HepG2 (cell line): ENCODE data around the gene STAP2. TPM values are rescaled to one million over a fixed set of nuclear protein-coding genes. Genes with fewer than 3 reads are reported as not detected.

Source experiments
- BCL6 ChIP-seq: IDR thresholded peaks from 2 replicates; pipeline ENCODE4 v1.6.1; 2016; ENCODE audit warnings: missing genetic modification reagents, missing compliant biosample characterization
- CHD4 ChIP-seq: fragments of 200-600 bp; sonication (generic); IDR thresholded peaks from 2 replicates; pipeline ENCODE4 v1.7.0; 2017; ENCODE audit warnings: mild to moderate bottlenecking, low read length, borderline replicate concordance
- E2F1 ChIP-seq: sonication (generic); formaldehyde crosslinking; IDR thresholded peaks from 2 replicates; pipeline ENCODE4 v1.5.0; 2020; ENCODE audit warnings: missing genetic modification reagents
- FOSL2 ChIP-seq: sonication (generic); formaldehyde crosslinking; IDR thresholded peaks from 2 replicates; pipeline ENCODE4 v1.4.0; 2020; ENCODE audit warnings: missing genetic modification reagents
- GATAD1 ChIP-seq: IDR thresholded peaks from 2 replicates; pipeline ENCODE4 v1.6.1; 2016; ENCODE audit warnings: missing genetic modification reagents, missing compliant biosample characterization
- HNF4G ChIP-seq, 2 experiments: sonication (generic) in 1 of 2; formaldehyde crosslinking in 1 of 2; IDR thresholded peaks; 2 replicates each; pipeline versions ENCODE4 v1.4.0 to v1.6.1; 2011 to 2020; ENCODE audit warnings: borderline replicate concordance in 2 of 2, low read depth in 2 of 2, mild to moderate bottlenecking in 2 of 2, low read length in 1 of 2, missing genetic modification reagents in 1 of 2, moderate library complexity in 1 of 2
- IKZF4 ChIP-seq: sonication (generic); formaldehyde crosslinking; IDR thresholded peaks from 2 replicates; pipeline ENCODE4 v1.5.1; 2020; ENCODE audit warnings: borderline replicate concordance, mild to moderate bottlenecking, low read depth, missing genetic modification reagents; ENCODE audit errors: not compliant biosample characterization
- IKZF5 ChIP-seq: IDR thresholded peaks from 2 replicates; pipeline ENCODE4 v1.6.1; 2018; ENCODE audit warnings: missing genetic modification reagents, mild to moderate bottlenecking, missing compliant biosample characterization
- KLF9 ChIP-seq: IDR thresholded peaks from 2 replicates; pipeline ENCODE4 v1.6.1; 2016; ENCODE audit warnings: low read depth
- MAF1 ChIP-seq: sonication (generic); formaldehyde crosslinking; IDR thresholded peaks from 2 replicates; pipeline ENCODE4 v1.5.0; 2020; ENCODE audit warnings: missing genetic modification reagents, borderline replicate concordance
- RAD21 ChIP-seq: fragments of 450-650 bp; formaldehyde crosslinking; IDR thresholded peaks from 2 replicates; pipeline ENCODE4 v1.5.0; 2020; ENCODE audit warnings: mild to moderate bottlenecking
- SRSF1 ChIP-seq: fragments of 200-400 bp; formaldehyde crosslinking; optimal IDR thresholded peaks from 2 replicates; pipeline ENCODE3; 2017; ENCODE audit warnings: mild to moderate bottlenecking, low read depth, low read length, moderate library complexity
- TCF7 ChIP-seq: sonication (generic); IDR thresholded peaks from 2 replicates; pipeline ENCODE4 v1.6.1; 2016; ENCODE audit warnings: antibody characterized with exemption, low read depth
- ZKSCAN1 ChIP-seq: fragments of 150-350 bp; IDR thresholded peaks from 2 replicates; pipeline ENCODE4 v1.6.1; 2014; ENCODE audit warnings: low read length
- ZNF549 ChIP-seq: sonication (generic); formaldehyde crosslinking; IDR thresholded peaks from 2 replicates; pipeline ENCODE4 v1.5.0; 2020; ENCODE audit warnings: missing genetic modification reagents
- ZNF552 ChIP-seq: sonication (generic); formaldehyde crosslinking; IDR thresholded peaks from 2 replicates; pipeline ENCODE4 v1.9.0; 2022; ENCODE audit warnings: missing genetic modification reagents, mild to moderate bottlenecking, borderline replicate concordance
- ZNF567 ChIP-seq: sonication (generic); formaldehyde crosslinking; IDR thresholded peaks from 2 replicates; pipeline ENCODE4 v1.8.1; 2023; ENCODE audit warnings: mild to moderate bottlenecking, missing genetic modification reagents, borderline replicate concordance
- ZNF644 ChIP-seq: IDR thresholded peaks from 2 replicates; pipeline ENCODE4 v1.6.1; 2016; ENCODE audit warnings: low read depth
- ZNF710 ChIP-seq: sonication (generic); formaldehyde crosslinking; IDR thresholded peaks from 2 replicates; pipeline ENCODE4 v1.5.0; 2020; ENCODE audit warnings: mild to moderate bottlenecking, missing genetic modification reagents, borderline replicate concordance
- ZNF749 ChIP-seq: sonication (generic); formaldehyde crosslinking; IDR thresholded peaks from 2 replicates; pipeline ENCODE4 v1.8.0; 2022; ENCODE audit warnings: mild to moderate bottlenecking, missing genetic modification reagents, moderate library complexity, borderline replicate concordance
- polyA plus RNA-seq, 8 experiments: library from polyadenylated mRNA; depleted of rRNA in 3 of 8; stranded (reverse) in 7 of 8; unstranded in 1 of 8; fragments of >200 nt; fragmentation: Illumina TruSeq in 4 of 8; extraction: Trizol in 4 of 8; gene quantifications; 2 replicates each; pipeline versions ENCODE4 v1.2.1 to v1.2.3, GENCODE V29; 2011 to 2016; ENCODE audit warnings: low read depth in 4 of 8, missing spikeins in 1 of 8, mixed read lengths in 1 of 8; ENCODE audit not compliant: insufficient read depth in 1 of 8
- total RNA-seq, 5 experiments: library from RNA; depleted of rRNA; stranded (reverse); fragments of >200 nt; fragmentation: Illumina TruSeq; extraction: Trizol; gene quantifications; 2 replicates each; pipeline ENCODE4 v1.2.3, GENCODE V29; 2016; ENCODE audit warnings: low read depth in 1 of 5
- TF ChIP-seq, protein P1 (sequence below): sonication (generic); formaldehyde crosslinking; conservative IDR thresholded peaks from 2 replicates; pipeline ENCODE4 v1.4.0; 2020; ENCODE audit warnings: missing genetic modification reagents
- TF ChIP-seq, protein P2 (sequence below): sonication (generic); formaldehyde crosslinking; IDR thresholded peaks from 2 replicates; pipeline ENCODE4 v1.5.1; 2020; ENCODE audit warnings: mild to moderate bottlenecking, moderate library complexity, missing genetic modification reagents

The STAP2 gene
- total and polyA plus RNA-seq, 2 of the 13 experiments (the other 11 are each of a cell fraction or from before 2014, with no cell fraction given): 39.0 to 43.7 TPM

DNA sequence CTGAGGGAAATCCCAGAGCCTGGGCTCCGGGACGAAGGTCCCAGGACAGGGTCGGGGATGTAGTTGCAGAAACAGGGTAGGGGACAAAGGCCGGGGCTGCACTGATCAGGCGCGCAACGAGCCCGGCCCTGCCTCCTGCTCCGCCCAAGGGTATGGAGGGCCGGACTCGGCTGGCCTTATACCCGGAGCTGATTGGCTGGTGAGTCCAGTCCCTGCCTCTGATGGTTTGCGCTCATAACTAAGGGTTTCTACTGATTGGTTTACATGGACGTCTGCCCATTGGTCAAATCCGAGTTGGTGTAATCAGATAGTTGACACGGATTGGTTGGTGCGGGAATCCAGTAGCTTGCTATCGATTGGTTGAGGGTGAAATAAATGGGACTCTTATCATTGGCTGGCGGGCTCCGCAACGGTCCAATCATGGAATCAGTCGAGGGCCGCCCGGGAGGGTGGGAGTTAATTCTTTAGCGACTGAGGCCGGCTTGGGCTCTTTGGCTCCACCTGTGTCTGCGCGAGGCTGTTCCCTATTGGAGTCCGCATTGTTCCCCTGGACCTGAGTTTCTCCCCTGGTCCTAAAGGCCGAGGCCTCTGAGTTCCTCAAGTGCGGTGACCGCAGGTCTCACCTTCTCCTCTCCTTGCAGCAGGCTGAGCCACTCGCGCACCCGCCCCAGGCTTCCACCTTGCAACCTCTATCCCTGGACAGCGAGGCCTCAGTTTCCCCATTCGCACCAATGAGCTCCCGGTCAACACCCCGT is 4.2 kb upstream of the STAP2 start (continued):
- TF ChIP-seq SRSF1 (peak; percentile 59), CHD4 (0 out of 2 replicates have a peak, but pooled peaks have one; percentile 64), MAF1 (CRISPR knock-in tag) (no peak), IKZF5 (CRISPR knock-in tag) (peak; percentile 79; the same call in 1 of the 2 replicates), E2F1 (0 out of 2 replicates have a peak, but pooled peaks have one; percentile 4), ZNF749 (CRISPR knock-in tag) (no peak), ZNF567 (CRISPR knock-in tag) (no peak), TCF7 (peak; percentile 32; the same call in 1 of the 2 replicates), ZNF552 (CRISPR knock-in tag) (no peak), IKZF4 (no peak), ZNF710 (CRISPR knock-in tag) (peak; percentile 64; the same call in 1 of the 2 replicates), GATAD1 (CRISPR knock-in tag) (no peak), HNF4G (IDR thresholded peaks at IDR 0.05; ENCODE audit: borderline replicate concordance, low read depth, low read length) (peak; percentile 94), HNF4G (CRISPR knock-in tag; IDR thresholded peaks at IDR 0.05; ENCODE audit: borderline replicate concordance, low read depth) (peak; percentile 94; the same call in 1 of the 2 replicates), KLF9 (peak; percentile 75; the same call in 1 of the 2 replicates), BCL6 (CRISPR knock-in tag) (peak; percentile 49), ZNF644 (CRISPR knock-in tag) (no peak), RAD21 (CRISPR knock-in tag) (peak; percentile 25), ZKSCAN1 (no peak), FOSL2 (no peak), ZNF549 (CRISPR knock-in tag) (no peak)
- TF ChIP-seq, protein P1, sequence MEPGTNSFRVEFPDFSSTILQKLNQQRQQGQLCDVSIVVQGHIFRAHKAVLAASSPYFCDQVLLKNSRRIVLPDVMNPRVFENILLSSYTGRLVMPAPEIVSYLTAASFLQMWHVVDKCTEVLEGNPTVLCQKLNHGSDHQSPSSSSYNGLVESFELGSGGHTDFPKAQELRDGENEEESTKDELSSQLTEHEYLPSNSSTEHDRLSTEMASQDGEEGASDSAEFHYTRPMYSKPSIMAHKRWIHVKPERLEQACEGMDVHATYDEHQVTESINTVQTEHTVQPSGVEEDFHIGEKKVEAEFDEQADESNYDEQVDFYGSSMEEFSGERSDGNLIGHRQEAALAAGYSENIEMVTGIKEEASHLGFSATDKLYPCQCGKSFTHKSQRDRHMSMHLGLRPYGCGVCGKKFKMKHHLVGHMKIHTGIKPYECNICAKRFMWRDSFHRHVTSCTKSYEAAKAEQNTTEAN (CRISPR knock-in tag): peak; percentile 36; the same call in 1 of the 2 replicates
- TF ChIP-seq, protein P2, sequence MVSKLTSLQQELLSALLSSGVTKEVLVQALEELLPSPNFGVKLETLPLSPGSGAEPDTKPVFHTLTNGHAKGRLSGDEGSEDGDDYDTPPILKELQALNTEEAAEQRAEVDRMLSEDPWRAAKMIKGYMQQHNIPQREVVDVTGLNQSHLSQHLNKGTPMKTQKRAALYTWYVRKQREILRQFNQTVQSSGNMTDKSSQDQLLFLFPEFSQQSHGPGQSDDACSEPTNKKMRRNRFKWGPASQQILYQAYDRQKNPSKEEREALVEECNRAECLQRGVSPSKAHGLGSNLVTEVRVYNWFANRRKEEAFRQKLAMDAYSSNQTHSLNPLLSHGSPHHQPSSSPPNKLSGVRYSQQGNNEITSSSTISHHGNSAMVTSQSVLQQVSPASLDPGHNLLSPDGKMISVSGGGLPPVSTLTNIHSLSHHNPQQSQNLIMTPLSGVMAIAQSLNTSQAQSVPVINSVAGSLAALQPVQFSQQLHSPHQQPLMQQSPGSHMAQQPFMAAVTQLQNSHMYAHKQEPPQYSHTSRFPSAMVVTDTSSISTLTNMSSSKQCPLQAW (CRISPR knock-in tag): no peak; the same call in 1 of the 2 replicates
